Activated T-helper 17 cell treated with anti-CD3 and anti-CD28 coated beads, Interleukin-2, amount 50 U/mL, for 72 hours (primary cell): ENCODE results near the gene FGF1. TPM values are rescaled to one million over a fixed set of nuclear protein-coding genes. Genes with fewer than 3 reads are reported as not detected.

Experiments
- ATAC-seq: fragments of 150-1000 bp; cut with Tn5 transposase; replicated peaks from 2 replicates; pipeline ENCODE4 v1.10.0; 2021; ENCODE audit warnings: mild to moderate bottlenecking, moderate library complexity
- H3K27ac Mint-ChIP-seq: one replicate; pipeline ENCODE4 v1.8.0; 2022; ENCODE audit warnings: mixed read lengths
- H3K27me3 Mint-ChIP-seq: one replicate; pipeline ENCODE4 v1.8.0; 2022; ENCODE audit warnings: mixed read lengths
- H3K36me3 Mint-ChIP-seq: one replicate; pipeline ENCODE4 v1.8.0; 2022; ENCODE audit warnings: low read depth, mild to moderate bottlenecking, mixed read lengths
- H3K4me1 Mint-ChIP-seq: one replicate; pipeline ENCODE4 v1.8.0; 2022; ENCODE audit warnings: mixed read lengths
- H3K4me3 Mint-ChIP-seq: one replicate; pipeline ENCODE4 v1.8.0; 2022; ENCODE audit warnings: mild to moderate bottlenecking, mixed read lengths
- H3K9me3 Mint-ChIP-seq: one replicate; pipeline ENCODE4 v1.8.0; 2022; ENCODE audit warnings: mixed read lengths
- total RNA-seq, 2 donors: library from RNA; stranded (reverse); gene quantifications; one replicate each; pipeline ENCODE4 v1.2.3, GENCODE V29; 2022

The FGF1 gene
- total RNA-seq, 2 donors from 2014 or later = not detected

DNA sequence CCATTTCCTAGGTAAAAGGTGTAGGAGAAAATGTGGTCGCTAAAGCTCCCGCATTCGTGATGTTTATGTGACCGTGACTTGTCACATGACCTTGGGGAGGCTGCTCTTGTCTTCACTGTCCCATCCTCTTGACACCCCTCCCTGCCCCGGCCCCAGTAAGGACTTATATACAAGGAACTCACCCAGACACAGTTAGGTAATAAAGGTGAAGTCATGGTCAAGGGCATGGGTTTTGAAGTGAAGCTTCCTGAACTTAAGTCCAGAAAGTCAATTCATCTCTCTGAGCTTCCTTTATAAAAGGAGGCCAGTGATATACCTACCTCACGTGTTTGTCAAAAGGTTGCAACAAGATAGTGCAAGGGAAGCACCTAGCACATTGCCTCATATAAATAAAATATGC is 17.6 kb downstream of the FGF1 start:
- no peaks in the 10 kb centered on the region for H3K36me3 Mint-ChIP-seq
- no peak overlapping the region for H3K27ac Mint-ChIP-seq
- no peaks in the 10 kb centered on the region for H3K9me3 Mint-ChIP-seq
- ATAC-seq = no peak
- peaks cover 5% of the 10 kb centered on the region for H3K27me3 Mint-ChIP-seq
- no peak overlapping the region for H3K4me3 Mint-ChIP-seq
- no peaks in the 10 kb centered on the region for H3K4me1 Mint-ChIP-seq

DNA sequence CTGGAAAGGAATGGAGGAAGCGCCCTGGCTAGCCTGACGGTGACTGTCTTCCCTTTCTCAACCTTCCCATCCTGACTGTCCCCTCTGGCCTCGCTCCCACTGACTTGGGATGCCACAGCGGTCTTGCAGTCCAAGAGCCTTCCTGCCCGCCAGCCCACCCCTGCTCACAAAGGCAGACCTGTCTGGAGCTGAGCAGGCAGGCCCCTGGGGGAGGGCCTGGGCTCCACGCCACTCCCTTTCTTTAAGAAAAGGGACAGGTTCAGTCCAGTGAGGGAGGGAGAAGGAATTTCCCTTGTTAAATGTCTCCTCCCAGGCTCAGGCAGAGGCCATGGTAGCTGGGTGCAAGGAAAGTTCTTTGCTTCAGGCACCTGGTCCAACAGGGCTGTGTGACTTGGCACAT is 18.1 kb downstream of the FGF1 start:
- ATAC-seq = no peak
- Mint-ChIP-seq H3K4me3 (no peak overlapping the region), H3K4me1 (no peaks in the 10 kb centered on the region), H3K27me3 (peaks cover 10% of the 10 kb centered on the region), H3K27ac (no peak overlapping the region), H3K9me3 (no peaks in the 10 kb centered on the region), H3K36me3 (no peaks in the 10 kb centered on the region)

DNA sequence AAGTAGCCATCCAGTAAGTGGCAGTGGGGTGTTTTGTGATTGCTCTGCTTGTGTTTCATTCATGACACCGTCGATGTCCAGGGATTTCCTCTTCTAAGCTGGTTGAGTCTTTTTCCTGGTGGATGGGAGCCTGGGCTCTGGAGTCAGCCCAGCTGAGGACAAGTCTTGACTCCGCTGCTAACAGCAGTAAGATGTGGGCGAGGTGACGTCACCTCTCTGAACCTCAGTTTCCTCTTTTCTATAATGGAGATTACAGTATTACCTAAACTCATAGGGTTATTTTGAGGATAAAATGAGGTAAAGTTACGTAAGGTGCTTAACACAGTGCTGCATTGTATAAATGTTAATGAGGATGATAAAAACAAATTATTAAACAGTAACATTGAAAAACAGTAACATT is 21.3 kb downstream of the FGF1 start:
- H3K36me3 Mint-ChIP-seq = no peaks in the 10 kb centered on the region
- no peak overlapping the region for H3K4me3 Mint-ChIP-seq
- no peaks in the 10 kb centered on the region for H3K4me1 Mint-ChIP-seq
- H3K27me3 Mint-ChIP-seq = peaks cover 17% of the 10 kb centered on the region
- no peak overlapping the region for H3K27ac Mint-ChIP-seq
- H3K9me3 Mint-ChIP-seq = no peaks in the 10 kb centered on the region
- ATAC-seq = no peak

DNA sequence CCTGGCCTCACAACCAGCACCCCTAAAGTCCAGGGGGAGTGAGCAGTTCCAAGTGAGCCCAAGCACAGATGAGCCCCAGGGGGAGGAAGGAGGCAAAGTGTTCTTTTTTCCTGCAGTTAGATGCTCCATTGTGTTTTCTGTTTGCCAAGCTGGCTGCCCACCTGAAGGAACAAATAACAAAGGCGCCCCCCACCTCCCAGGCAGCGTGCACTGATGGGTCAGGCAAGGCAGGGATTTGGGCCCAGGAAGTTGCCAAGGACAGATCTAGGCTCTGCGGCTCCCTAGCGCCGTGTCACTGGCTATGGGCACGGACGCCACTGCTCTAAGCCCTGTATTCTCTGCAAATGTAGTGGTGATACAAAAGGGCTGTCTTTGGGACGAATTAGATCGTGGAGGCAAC is 21.8 kb downstream of the FGF1 start:
- no peaks in the 10 kb centered on the region for H3K36me3 Mint-ChIP-seq
- H3K4me3 Mint-ChIP-seq = no peak overlapping the region
- ATAC-seq = no peak
- no peak overlapping the region for H3K27ac Mint-ChIP-seq
- peaks cover 17% of the 10 kb centered on the region for H3K27me3 Mint-ChIP-seq
- no peaks in the 10 kb centered on the region for H3K4me1 Mint-ChIP-seq
- no peaks in the 10 kb centered on the region for H3K9me3 Mint-ChIP-seq

DNA sequence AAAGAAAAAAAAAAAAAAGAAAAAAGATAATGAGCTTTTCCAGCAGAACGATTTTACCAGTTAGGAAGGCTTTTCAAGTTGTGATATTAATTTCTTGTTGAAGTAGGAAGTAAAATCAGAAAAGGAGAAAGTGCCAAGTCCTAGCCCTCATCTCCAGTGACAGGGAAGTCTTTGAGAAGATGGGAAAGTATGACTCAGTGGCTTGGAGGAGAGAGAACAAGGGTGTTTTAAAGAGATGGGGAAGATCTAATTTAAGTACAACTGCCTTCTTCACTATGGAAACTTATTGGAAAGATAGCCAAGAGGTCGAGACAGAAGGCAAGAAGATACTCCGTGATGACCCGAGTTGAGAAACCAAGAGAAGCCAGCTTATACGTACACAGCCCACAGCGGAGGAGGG is 22.6 kb downstream of the FGF1 start:
- H3K4me3 Mint-ChIP-seq = no peak overlapping the region

DNA sequence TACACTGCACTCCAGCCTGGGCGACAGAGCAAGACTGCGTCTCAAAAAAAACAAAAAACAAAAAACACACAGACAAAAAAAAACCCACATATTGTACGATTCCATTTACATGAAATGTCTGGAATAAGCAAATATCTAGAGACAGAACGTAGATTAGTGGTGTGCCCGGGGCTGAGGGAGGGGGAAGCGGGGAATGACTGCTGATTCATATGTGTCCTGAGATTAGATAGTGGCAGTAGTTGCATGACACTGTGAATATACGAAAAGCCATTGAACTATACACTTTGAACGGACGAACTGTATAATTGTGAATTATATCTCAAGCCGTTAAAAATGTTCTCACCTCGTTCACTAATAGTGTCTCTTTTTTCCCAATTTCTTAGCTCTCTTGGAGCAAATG is 23.9 kb downstream of the FGF1 start:
- Mint-ChIP-seq H3K4me1 (no peaks in the 10 kb centered on the region), H3K27me3 (peaks cover 26% of the 10 kb centered on the region), H3K4me3 (no peak overlapping the region), H3K9me3 (no peaks in the 10 kb centered on the region), H3K27ac (no peak overlapping the region), H3K36me3 (no peaks in the 10 kb centered on the region)
- no peak for ATAC-seq

More for the DNA sequence above, 22.6 kb downstream of the FGF1 start:
- no peak for ATAC-seq
- Mint-ChIP-seq H3K9me3 (no peaks in the 10 kb centered on the region), H3K4me1 (no peaks in the 10 kb centered on the region), H3K27ac (no peak overlapping the region), H3K36me3 (no peaks in the 10 kb centered on the region), H3K27me3 (peaks cover 21% of the 10 kb centered on the region)

DNA sequence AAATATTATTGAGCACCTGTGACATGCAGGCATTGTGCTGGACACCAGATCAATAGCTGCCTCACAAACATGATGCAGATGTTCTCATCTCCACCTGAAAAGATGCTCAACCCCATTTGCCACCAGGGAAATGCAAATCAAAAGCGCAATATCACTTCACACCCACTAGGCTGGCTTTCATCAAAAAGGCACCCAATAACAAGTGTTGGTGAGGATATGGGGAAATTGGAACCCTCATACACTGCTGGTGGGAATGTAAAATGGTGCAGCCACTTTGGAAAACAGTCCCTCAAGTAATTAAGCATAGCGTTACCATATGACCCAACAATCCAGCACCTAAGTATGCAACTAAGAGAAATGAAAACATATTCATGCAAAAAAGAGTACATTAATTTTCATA is 24.7 kb downstream of the FGF1 start:
- peaks cover 26% of the 10 kb centered on the region for H3K27me3 Mint-ChIP-seq
- ATAC-seq = no peak
- H3K9me3 Mint-ChIP-seq = no peaks in the 10 kb centered on the region
- H3K36me3 Mint-ChIP-seq = no peaks in the 10 kb centered on the region
- H3K4me3 Mint-ChIP-seq = no peak overlapping the region
- H3K4me1 Mint-ChIP-seq = no peaks in the 10 kb centered on the region
- no peak overlapping the region for H3K27ac Mint-ChIP-seq

DNA sequence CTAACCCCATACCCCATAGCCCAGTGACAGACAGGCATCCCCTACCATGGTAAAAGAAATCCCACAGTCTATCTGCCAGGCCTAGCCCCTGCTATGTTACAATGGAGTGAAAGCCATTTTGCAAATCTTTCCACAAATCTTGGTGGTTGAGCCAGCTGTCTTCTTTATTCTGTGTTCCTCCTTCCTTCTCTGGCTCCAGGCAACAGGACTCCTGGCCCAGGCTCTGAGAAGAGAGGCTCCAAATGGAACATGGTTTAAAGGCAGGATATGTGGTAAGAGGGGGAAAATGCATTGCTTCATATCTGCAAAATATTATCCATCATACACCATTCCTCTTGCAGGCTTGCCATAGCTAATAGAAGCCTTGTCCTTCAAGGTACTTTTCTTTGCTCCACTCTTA is 25.2 kb downstream of the FGF1 start:
- no peaks in the 10 kb centered on the region for H3K9me3 Mint-ChIP-seq
- no peaks in the 10 kb centered on the region for H3K4me1 Mint-ChIP-seq
- ATAC-seq = no peak
- H3K36me3 Mint-ChIP-seq = no peaks in the 10 kb centered on the region
- H3K27ac Mint-ChIP-seq = no peak overlapping the region
- peaks cover 26% of the 10 kb centered on the region for H3K27me3 Mint-ChIP-seq
- H3K4me3 Mint-ChIP-seq = no peak overlapping the region

DNA sequence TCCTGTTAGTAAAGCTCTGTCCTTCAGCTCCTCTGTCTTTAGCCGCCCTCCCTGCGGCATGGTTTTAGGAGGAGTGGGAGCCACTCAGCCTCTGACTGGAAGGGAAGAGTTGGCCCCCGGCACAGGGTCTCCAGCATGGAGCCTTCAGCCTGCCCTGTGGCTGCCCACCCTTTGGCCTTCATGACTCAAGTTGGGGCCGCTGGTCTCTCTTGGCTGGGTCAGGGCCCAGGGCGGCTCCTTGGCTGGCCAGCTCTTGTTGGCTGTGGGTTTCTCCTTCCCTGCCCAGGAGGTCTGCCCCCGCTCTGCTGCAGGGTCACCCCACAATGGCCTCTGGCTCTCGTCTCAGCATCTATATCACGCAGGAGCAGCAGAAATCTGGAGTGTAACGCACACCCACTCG is 25.7 kb downstream of the FGF1 start:
- no peak for ATAC-seq
- H3K36me3 Mint-ChIP-seq = no peaks in the 10 kb centered on the region
- H3K27me3 Mint-ChIP-seq = peaks cover 26% of the 10 kb centered on the region
- no peak overlapping the region for H3K4me3 Mint-ChIP-seq
- H3K27ac Mint-ChIP-seq = no peak overlapping the region
- H3K4me1 Mint-ChIP-seq = no peaks in the 10 kb centered on the region
- no peaks in the 10 kb centered on the region for H3K9me3 Mint-ChIP-seq

DNA sequence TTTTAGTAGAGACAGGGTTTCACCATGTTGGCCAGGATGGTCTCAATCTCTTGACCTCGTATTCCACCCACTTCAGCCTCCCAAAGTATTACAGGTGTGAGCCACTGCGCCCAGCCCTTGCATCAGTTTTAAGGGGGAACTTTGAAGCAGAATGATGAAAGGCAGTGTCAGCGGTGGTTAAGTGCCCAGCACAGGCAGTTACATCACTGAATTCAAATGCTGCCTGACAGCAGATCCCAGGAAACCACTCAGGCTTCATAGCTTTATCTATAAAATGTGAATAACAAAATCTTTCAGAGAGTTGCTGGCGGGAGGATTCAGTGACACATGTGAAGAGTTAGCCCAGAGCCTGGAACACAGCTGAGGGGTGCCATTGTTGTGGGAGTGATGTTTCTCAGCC is 26.5 kb downstream of the FGF1 start:
- Mint-ChIP-seq H3K4me3 (no peak overlapping the region), H3K4me1 (no peaks in the 10 kb centered on the region), H3K36me3 (no peaks in the 10 kb centered on the region), H3K9me3 (no peaks in the 10 kb centered on the region), H3K27ac (no peak overlapping the region), H3K27me3 (peaks cover 28% of the 10 kb centered on the region)
- ATAC-seq = no peak

DNA sequence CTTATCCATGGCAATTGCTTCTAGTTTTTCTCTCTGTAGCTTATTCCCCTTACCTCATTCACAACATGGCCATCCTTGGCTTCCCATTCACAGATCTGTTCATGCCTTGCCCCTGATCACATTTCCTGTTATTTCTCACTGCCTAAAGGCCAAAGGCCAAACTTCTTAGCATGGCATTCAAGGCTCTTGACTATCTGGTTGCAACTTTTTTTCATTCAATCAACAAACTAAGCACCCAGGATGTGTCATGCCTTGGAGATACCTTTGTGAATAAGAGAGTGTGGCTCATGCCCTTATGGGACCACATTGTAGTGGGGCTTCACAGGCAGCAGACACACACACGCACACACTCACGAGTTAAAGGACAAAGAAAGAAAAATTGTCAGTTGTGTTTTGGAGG is 27.6 kb downstream of the FGF1 start:
- no peak overlapping the region for H3K4me3 Mint-ChIP-seq
- no peak for ATAC-seq
- no peak overlapping the region for H3K27ac Mint-ChIP-seq
- peaks cover 22% of the 10 kb centered on the region for H3K27me3 Mint-ChIP-seq
- H3K4me1 Mint-ChIP-seq = no peaks in the 10 kb centered on the region
- no peaks in the 10 kb centered on the region for H3K36me3 Mint-ChIP-seq
- H3K9me3 Mint-ChIP-seq = no peaks in the 10 kb centered on the region

DNA sequence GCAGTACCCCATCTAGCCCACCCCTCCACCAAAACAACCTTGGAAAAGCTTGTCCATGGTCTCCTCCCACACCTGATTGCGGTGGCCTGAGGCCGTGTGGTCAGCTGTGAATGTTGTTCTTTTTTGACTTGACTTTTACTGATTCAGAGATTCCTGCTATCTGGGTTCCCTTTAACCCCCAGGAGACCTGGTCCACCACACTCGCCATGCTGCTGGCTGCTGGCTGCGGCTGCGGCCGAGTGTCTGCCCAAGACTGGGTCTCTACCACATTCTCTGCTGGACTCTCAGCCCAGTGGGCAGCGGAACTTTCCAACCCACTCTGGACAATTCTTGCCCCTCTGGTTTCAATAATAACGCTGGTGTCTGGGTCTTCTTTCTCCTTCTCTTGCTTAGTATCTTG is 28.4 kb downstream of the FGF1 start:
- Mint-ChIP-seq H3K27me3 (peaks cover 18% of the 10 kb centered on the region), H3K4me3 (no peak overlapping the region)
- ATAC-seq = no peak

DNA sequence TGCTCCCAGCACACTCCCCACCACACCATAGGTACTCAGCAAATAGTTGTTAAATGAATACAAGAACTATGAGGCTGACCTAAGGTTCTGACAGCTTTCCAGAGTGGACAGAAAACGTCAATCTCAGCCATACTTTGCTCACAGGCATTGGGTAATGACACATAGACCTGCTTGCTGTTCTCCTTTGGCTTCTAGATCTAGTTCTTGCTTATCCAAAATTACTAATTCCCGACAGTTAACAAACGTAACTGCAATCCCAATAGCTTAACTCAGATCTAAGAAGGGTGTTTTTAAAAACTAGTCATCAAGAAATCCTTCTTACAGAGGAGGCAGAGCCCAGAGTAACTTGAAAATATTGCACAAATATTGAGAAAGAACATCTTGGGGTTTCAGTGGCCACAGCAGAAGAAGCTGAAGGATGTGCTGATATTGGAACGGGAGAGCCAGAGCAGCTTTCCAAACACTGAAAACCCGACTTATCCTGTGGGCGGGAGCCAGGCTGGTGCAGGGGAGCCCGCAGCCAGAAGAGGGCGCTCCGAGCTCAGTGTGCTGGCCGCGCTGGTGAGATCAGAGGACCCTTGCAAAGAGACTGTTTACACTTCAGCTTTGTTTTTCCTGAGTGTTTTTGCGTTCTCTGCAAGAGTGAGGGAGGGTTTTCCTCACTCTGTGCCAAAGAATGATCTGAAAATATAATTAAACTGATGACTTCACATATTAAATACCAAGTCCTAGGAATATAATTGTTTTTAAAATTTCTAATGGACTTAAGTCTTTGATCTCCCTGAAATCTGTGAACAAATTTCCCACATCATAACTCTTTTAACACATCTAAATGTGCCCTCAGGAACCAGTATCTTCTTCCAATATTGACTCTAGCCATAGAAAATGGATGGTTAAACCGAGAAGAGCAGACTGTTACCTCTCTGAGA is 30.3 kb downstream of the FGF1 start:
- Mint-ChIP-seq H3K9me3 (no peaks in the 10 kb centered on the region), H3K27me3 (peaks cover 16% of the 10 kb centered on the region), H3K27ac (no peak overlapping the region), H3K4me3 (no peak overlapping the region), H3K4me1 (no peaks in the 10 kb centered on the region), H3K36me3 (no peaks in the 10 kb centered on the region)
- peak; percentile 80 for ATAC-seq

More for the DNA sequence above, 28.4 kb downstream of the FGF1 start:
- Mint-ChIP-seq H3K27ac (no peak overlapping the region), H3K9me3 (no peaks in the 10 kb centered on the region), H3K4me1 (no peaks in the 10 kb centered on the region), H3K36me3 (no peaks in the 10 kb centered on the region)

DNA sequence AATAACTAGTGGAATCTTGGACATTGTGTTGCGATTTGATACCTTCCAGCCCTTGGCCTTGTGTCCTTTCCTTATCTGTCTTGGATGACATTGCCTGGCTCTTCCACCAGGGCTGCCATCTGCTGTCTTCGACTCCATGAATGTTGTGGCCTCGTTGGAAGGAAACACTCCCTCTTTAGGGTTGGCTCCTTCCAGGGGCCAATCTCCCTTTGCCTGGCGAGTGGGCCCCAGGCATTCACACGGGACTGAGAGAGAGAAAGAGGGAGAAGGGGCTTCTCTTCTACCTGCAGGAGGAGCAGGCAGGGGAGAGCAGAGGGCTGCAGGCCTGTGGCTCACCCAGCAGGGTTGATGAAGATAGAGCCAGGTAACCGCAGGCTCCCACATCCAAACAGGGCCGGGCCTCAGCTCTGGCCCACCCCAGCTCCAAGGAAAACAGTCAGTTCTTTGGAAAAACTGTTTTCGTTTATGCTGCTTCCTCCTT is 31.3 kb downstream of the FGF1 start:
- Mint-ChIP-seq H3K9me3 (no peaks in the 10 kb centered on the region), H3K27ac (no peak overlapping the region), H3K4me1 (no peaks in the 10 kb centered on the region), H3K27me3 (peaks cover 11% of the 10 kb centered on the region), H3K36me3 (no peaks in the 10 kb centered on the region), H3K4me3 (no peak overlapping the region)
- ATAC-seq = no peak

DNA sequence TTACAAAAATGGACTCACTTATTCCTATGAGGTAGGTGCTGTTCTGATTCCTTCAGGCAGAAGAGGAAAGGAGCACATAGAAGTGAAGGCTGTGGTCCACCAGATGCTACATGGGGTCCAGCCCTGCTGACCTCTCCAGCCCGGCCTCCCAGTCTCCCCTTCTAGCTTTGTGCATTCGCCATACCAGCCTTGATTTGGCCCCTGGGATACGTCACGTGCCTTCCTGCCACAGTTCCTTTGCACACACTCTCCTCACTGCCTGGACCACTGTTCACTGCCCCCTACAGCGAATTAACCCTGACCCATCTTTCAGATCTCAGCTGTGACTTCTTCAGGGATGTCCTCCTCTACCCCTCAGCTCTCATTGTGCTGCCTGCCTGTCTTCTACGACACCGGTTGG is 32.6 kb downstream of the FGF1 start:
- no peak overlapping the region for H3K27ac Mint-ChIP-seq
- H3K4me1 Mint-ChIP-seq = no peaks in the 10 kb centered on the region
- no peaks in the 10 kb centered on the region for H3K9me3 Mint-ChIP-seq
- H3K4me3 Mint-ChIP-seq = no peak overlapping the region
- ATAC-seq = no peak
- H3K36me3 Mint-ChIP-seq = no peaks in the 10 kb centered on the region
- peaks cover 8% of the 10 kb centered on the region for H3K27me3 Mint-ChIP-seq
